Stomach (tissue), 9 donors: ENCODE data around the gene SPECC1. TPM values are rescaled to one million over a fixed set of nuclear protein-coding genes. Genes with fewer than 3 reads are reported as not detected.

ENCODE experiments used
- DNase-seq, 2 donors: peaks; one replicate each; pipeline versions ENCODE4 v3.0.0 to v3.0.0-alpha.2; 2013 to 2019
- H3K27ac ChIP-seq, 5 donors: fragments of 200-600 bp in 4 of 5; sonication (generic) in 4 of 5; one replicate each; pipeline ENCODE4 v1.5.1; 2013 to 2019; ENCODE audit warnings: mild to moderate bottlenecking in 1 of 5, moderate library complexity in 1 of 5
- H3K27me3 ChIP-seq, 3 donors: fragments of 200-600 bp; sonication (generic); one replicate each; pipeline ENCODE4 v1.5.1; 2017 to 2019; ENCODE audit warnings: mixed run types in 1 of 3
- H3K36me3 ChIP-seq, 4 donors: fragments of 200-600 bp; sonication (generic); 1 replicate in 3 of 4; 2 replicates in 1 of 4; pipeline ENCODE4 v1.5.1; 2016 to 2019
- H3K4me1 ChIP-seq, 4 donors: fragments of 200-600 bp; sonication (generic); one replicate each; pipeline ENCODE4 v1.5.1; 2016 to 2019
- H3K4me3 ChIP-seq, 4 donors: fragments of 200-600 bp; sonication (generic) in 3 of 4; one replicate each; pipeline ENCODE4 v1.5.1; 2016 to 2019; ENCODE audit warnings: mild to moderate bottlenecking in 1 of 4
- H3K9me3 ChIP-seq, 4 donors: fragments of 200-600 bp; sonication (generic); one replicate each; pipeline ENCODE4 v1.5.1; 2016 to 2019
- CTCF ChIP-seq, 7 experiments: fragments of 450-650 bp in 4 of 7; fragments of 200-600 bp in 3 of 7; sonication (generic) in 3 of 7; IDR thresholded peaks; one replicate each; pipeline ENCODE4 v1.5.1; 2016 to 2019; ENCODE audit warnings: antibody characterized with exemption in 7 of 7, control low read depth in 2 of 7, mild to moderate bottlenecking in 1 of 7
- EP300 ChIP-seq: sonication (generic); formaldehyde crosslinking; IDR thresholded peaks from one replicate; pipeline ENCODE4 v1.6.1; 2017; ENCODE audit warnings: antibody characterized with exemption
- POLR2A ChIP-seq, 4 donors: fragments of 450-650 bp; IDR thresholded peaks; one replicate each; pipeline ENCODE4 v1.6.1; 2016; ENCODE audit warnings: antibody characterized with exemption in 4 of 4, control low read depth in 2 of 4, mild to moderate bottlenecking in 1 of 4, moderate library complexity in 1 of 4
- POLR2AphosphoS5 ChIP-seq, 3 donors: sonication (generic); formaldehyde crosslinking; IDR thresholded peaks; one replicate each; pipeline ENCODE4 v1.6.1; 2016; ENCODE audit warnings: antibody characterized with exemption in 3 of 3
- WGBS, 5 donors: extraction: QIAGEN DNeasy Blood & Tissue Kit in 3 of 5; methylation state at CpG; one replicate each; pipeline versions ENCODE4 v1.1.5 to v1.1.7; 2013 to 2018; 5-methylcytosine and 5-hydroxymethylcytosine counted together
- intact Hi-C: fragments of 100-400 bp; cut with DNase I; formaldehyde crosslinking; loops from one replicate; pipeline ENCODE4 v1.15.1; 2023; ENCODE audit warnings: low total_unique reads
- polyA plus RNA-seq, 3 donors: library from polyadenylated mRNA; stranded (reverse); fragments of 200-250 nt; gene quantifications; one replicate each; pipeline ENCODE4 v1.2.3, GENCODE V29; 2013
- total RNA-seq, 5 donors: library from RNA; depleted of rRNA; stranded (reverse); fragments of >200 nt; gene quantifications; one replicate each; pipeline versions ENCODE4 v1.1.0 to v1.2.3, GENCODE V29; 2014 to 2016
- donor health status: healthy with polysubstance abuse.
- donor health status: Bipolar disorder and iron deficiency.
- donor health status: healthy.

Gene SPECC1
- total and polyA plus RNA-seq, 8 donors, result 12.8 to 161 (median 34.5) TPM

GRCh38 chr17:20294120-20294519 lies 285.0 kb downstream of the SPECC1 start:
- Histone ChIP-seq H3K27me3 (no peaks in the 10 kb centered on the region), H3K4me3 (no peak overlapping the region), H3K36me3 (peaks cover 0 to 9% (median 2%) of the 10 kb centered on the region in 4 donors), H3K4me1 (peaks cover 0 to 7% (median 0%) of the 10 kb centered on the region in 4 donors), H3K9me3 (no peaks in the 10 kb centered on the region), H3K27ac (no peak overlapping the region)
- DNase-seq, result no peak
- WGBS, 5 donors, result 83 to 97% (median 95%) methylated on average over 6 of the region's 6 CpGs
- TF ChIP-seq CTCF (IDR thresholded peaks at IDR 0.05) (no peak), EP300 (no peak), POLR2AphosphoS5 (IDR thresholded peaks at IDR 0.05) (no peak), POLR2A (IDR thresholded peaks at IDR 0.05) (no peak)
- intact Hi-C loops, result no loop called here

- no peaks in the 10 kb centered on the region for H3K27me3 ChIP-seq
- H3K36me3 ChIP-seq, result peaks cover 0 to 9% (median 2%) of the 10 kb centered on the region in 4 donors
- WGBS, 5 donors, result 88 to 96% (median 91%) methylated on average over 3 of the region's 3 CpGs
- peak overlapping the region in 1 of 5 donors; percentile 82 for H3K27ac ChIP-seq
- peaks cover 0 to 22% (median 6%) of the 10 kb centered on the region in 4 donors for H3K4me1 ChIP-seq
- no peaks in the 10 kb centered on the region for H3K9me3 ChIP-seq
- TF ChIP-seq POLR2AphosphoS5 (IDR thresholded peaks at IDR 0.05) (no peak), CTCF (IDR thresholded peaks at IDR 0.05) (no peak), POLR2A (IDR thresholded peaks at IDR 0.05) (no peak), EP300 (no peak)
- intact Hi-C loops, result no loop called here
- H3K4me3 ChIP-seq, result no peak overlapping the region
- no peak for DNase-seq
Observed at GRCh38 chr17:20299013-20299412, 289.9 kb downstream of the SPECC1 start.

GRCh38 chr17:20300436-20300934 lies 291.3 kb downstream of the SPECC1 start:
- H3K4me1 ChIP-seq, result peaks cover 0 to 22% (median 6%) of the 10 kb centered on the region in 4 donors
- H3K36me3 ChIP-seq, result peaks cover 0 to 9% (median 3%) of the 10 kb centered on the region in 4 donors
- no peaks in the 10 kb centered on the region for H3K27me3 ChIP-seq
- H3K4me3 ChIP-seq, result no peak overlapping the region
- H3K9me3 ChIP-seq, result no peaks in the 10 kb centered on the region
- peak overlapping the region in 3 of 5 donors; percentile 39 to 82 (median 72) for H3K27ac ChIP-seq
- intact Hi-C loops, result no loop called here
- WGBS, 5 donors, result 67 to 89% (median 87%) methylated on average over 9 of the region's 9 CpGs
- TF ChIP-seq POLR2A (IDR thresholded peaks at IDR 0.05) (no peak), POLR2AphosphoS5 (IDR thresholded peaks at IDR 0.05) (peak in 2 of 3 donors; percentile 9 to 12), CTCF (IDR thresholded peaks at IDR 0.05) (no peak), EP300 (no peak)
- peak in 1 of 2 donors; percentile 69 for DNase-seq

GRCh38 chr17:20302246-20302917 lies 293.2 kb downstream of the SPECC1 start:
- no peak overlapping the region for H3K4me3 ChIP-seq
- peak in 1 of 2 donors; percentile 21 for DNase-seq
- no peaks in the 10 kb centered on the region for H3K27me3 ChIP-seq
- H3K9me3 ChIP-seq, result peaks cover 0 to 16% (median 12%) of the 10 kb centered on the region in 4 donors
- H3K4me1 ChIP-seq, result peaks cover 0 to 22% (median 6%) of the 10 kb centered on the region in 4 donors
- 81 to 89% (median 87%) methylated on average over 6 to 9 of the region's 9 CpGs for WGBS, 5 donors
- H3K27ac ChIP-seq, result peak overlapping the region in 1 of 5 donors; percentile 82
- intact Hi-C loops, result no loop called here
- TF ChIP-seq POLR2AphosphoS5 (IDR thresholded peaks at IDR 0.05) (no peak), POLR2A (IDR thresholded peaks at IDR 0.05) (no peak), CTCF (IDR thresholded peaks at IDR 0.05) (no peak), EP300 (no peak)
- H3K36me3 ChIP-seq, result peaks cover 0 to 19% (median 15%) of the 10 kb centered on the region in 4 donors
